ENCODE measurements around the gene CTRB1. TPM values are rescaled to one million over a fixed set of nuclear protein-coding genes. Genes with fewer than 3 reads are reported as not detected.
A peak's percentile ranks its signal among the peaks of the same experiment; 100 is the strongest.

The CTRB1 gene
- total and polyA plus RNA-seq, 2 of the 13 experiments (the other 11 are each of a cell fraction or from before 2014, with no cell fraction given), result not detected

DNA sequence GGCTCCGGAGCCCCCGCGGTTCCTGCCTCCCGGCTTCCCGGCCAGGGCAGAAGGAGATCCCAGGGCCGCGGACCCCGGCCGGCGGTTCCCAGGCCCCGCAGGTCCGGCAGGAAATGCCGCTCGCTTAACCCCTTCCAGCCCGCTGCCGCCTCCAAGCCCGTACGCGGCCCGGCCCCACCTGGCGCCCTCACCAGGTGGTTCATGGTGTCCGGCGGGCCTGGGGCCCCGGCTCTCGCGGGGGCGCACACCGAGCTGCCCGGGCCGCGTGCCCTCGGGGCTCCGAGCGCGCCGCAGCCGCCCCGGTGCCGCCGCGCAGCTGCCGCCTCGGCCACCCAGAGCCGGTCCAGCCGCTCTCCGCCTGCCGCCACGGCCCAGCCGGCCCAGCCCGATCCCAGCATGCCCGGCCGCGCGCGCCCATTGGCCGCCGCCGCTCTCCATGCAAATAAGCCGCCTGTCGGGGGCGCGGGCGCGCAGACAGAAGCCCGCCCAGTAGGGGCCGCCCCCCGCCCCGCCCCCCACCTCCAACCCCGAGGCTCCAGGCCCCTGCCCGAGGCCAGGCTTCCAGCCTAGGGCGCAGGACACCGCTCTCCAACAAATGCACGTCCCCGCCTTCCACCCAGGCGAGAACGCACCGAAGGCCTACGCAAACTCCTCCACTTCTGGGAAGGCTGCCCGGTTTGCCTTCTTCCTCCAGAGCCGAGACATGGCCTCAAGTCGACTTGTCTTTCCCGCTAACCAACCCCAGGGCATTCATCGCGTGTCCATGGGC lies 32.7 kb downstream of the CTRB1 start, which contains the start of gene BCAR1 (continued):
- TF ChIP-seq DPF2 (CRISPR knock-in tag; IDR thresholded peaks at IDR 0.05; ENCODE audit: borderline replicate concordance, low read depth) (no peak), ZNF253 (CRISPR knock-in tag; IDR thresholded peaks at IDR 0.05; ENCODE audit: borderline replicate concordance) (no peak), ZNF777 (CRISPR knock-in tag; IDR thresholded peaks at IDR 0.05) (peak; percentile 78; the same call in 1 of the 2 replicates), NFATC3 (CRISPR knock-in tag; IDR thresholded peaks at IDR 0.05) (no peak), ZFP37 (CRISPR knock-in tag; IDR thresholded peaks at IDR 0.05; ENCODE audit: borderline replicate concordance) (0 out of 2 replicates have a peak, but pooled peaks have one; percentile 15), ZNF263 (CRISPR knock-in tag; IDR thresholded peaks at IDR 0.05) (no peak), ZNF230 (CRISPR knock-in tag; IDR thresholded peaks at IDR 0.05) (0 out of 2 replicates have a peak, but pooled peaks have one; percentile 11), HOXA7 (CRISPR knock-in tag; IDR thresholded peaks at IDR 0.05) (no peak), ZNF367 (CRISPR knock-in tag; IDR thresholded peaks at IDR 0.05; ENCODE audit: borderline replicate concordance) (no peak), ZNF75D (CRISPR knock-in tag; IDR thresholded peaks at IDR 0.05; ENCODE audit: borderline replicate concordance) (no peak), ISL2 (CRISPR knock-in tag; IDR thresholded peaks at IDR 0.05) (no peak; the same call in none of the 2 replicates), REPIN1 (CRISPR knock-in tag; IDR thresholded peaks at IDR 0.05; ENCODE audit: borderline replicate concordance, low read depth) (no peak), RBM39 (IDR thresholded peaks at IDR 0.05; ENCODE audit: low read depth, low read length, poor library complexity, severe bottlenecking) (no peak), ZNF3 (CRISPR knock-in tag; IDR thresholded peaks at IDR 0.05) (no peak), ZNF670 (CRISPR knock-in tag; IDR thresholded peaks at IDR 0.05; ENCODE audit: borderline replicate concordance) (no peak), HMG20B (CRISPR knock-in tag; conservative IDR thresholded peaks at IDR 0.05) (no peak), MAZ (IDR thresholded peaks at IDR 0.05; ENCODE audit: borderline replicate concordance, low read depth, low read length) (peak; percentile 69), MAZ (CRISPR knock-in tag; IDR thresholded peaks at IDR 0.05; ENCODE audit: low read depth) (no peak; the same call in 1 of the 2 replicates), ATF7-NPFF (CRISPR knock-in tag; IDR thresholded peaks at IDR 0.05; ENCODE audit: low read depth) (peak; percentile 22; the same call in 1 of the 2 replicates)
- TF ChIP-seq, protein P1, sequence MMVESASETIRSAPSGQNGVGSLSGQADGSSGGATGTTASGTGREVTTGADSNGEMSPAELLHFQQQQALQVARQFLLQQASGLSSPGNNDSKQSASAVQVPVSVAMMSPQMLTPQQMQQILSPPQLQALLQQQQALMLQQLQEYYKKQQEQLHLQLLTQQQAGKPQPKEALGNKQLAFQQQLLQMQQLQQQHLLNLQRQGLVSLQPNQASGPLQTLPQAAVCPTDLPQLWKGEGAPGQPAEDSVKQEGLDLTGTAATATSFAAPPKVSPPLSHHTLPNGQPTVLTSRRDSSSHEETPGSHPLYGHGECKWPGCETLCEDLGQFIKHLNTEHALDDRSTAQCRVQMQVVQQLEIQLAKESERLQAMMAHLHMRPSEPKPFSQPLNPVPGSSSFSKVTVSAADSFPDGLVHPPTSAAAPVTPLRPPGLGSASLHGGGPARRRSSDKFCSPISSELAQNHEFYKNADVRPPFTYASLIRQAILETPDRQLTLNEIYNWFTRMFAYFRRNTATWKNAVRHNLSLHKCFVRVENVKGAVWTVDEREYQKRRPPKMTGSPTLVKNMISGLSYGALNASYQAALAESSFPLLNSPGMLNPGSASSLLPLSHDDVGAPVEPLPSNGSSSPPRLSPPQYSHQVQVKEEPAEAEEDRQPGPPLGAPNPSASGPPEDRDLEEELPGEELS (CRISPR knock-in tag; IDR thresholded peaks at IDR 0.05), result no peak
- TF ChIP-seq, protein P2, sequence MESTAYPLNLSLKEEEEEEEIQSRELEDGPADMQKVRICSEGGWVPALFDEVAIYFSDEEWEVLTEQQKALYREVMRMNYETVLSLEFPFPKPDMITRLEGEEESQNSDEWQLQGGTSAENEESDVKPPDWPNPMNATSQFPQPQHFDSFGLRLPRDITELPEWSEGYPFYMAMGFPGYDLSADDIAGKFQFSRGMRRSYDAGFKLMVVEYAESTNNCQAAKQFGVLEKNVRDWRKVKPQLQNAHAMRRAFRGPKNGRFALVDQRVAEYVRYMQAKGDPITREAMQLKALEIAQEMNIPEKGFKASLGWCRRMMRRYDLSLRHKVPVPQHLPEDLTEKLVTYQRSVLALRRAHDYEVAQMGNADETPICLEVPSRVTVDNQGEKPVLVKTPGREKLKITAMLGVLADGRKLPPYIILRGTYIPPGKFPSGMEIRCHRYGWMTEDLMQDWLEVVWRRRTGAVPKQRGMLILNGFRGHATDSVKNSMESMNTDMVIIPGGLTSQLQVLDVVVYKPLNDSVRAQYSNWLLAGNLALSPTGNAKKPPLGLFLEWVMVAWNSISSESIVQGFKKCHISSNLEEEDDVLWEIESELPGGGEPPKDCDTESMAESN (CRISPR knock-in tag; conservative IDR thresholded peaks at IDR 0.05), result peak; percentile 23; the same call in 1 of the 2 replicates
- TF ChIP-seq, protein P3, sequence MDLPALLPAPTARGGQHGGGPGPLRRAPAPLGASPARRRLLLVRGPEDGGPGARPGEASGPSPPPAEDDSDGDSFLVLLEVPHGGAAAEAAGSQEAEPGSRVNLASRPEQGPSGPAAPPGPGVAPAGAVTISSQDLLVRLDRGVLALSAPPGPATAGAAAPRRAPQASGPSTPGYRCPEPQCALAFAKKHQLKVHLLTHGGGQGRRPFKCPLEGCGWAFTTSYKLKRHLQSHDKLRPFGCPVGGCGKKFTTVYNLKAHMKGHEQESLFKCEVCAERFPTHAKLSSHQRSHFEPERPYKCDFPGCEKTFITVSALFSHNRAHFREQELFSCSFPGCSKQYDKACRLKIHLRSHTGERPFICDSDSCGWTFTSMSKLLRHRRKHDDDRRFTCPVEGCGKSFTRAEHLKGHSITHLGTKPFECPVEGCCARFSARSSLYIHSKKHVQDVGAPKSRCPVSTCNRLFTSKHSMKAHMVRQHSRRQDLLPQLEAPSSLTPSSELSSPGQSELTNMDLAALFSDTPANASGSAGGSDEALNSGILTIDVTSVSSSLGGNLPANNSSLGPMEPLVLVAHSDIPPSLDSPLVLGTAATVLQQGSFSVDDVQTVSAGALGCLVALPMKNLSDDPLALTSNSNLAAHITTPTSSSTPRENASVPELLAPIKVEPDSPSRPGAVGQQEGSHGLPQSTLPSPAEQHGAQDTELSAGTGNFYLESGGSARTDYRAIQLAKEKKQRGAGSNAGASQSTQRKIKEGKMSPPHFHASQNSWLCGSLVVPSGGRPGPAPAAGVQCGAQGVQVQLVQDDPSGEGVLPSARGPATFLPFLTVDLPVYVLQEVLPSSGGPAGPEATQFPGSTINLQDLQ (CRISPR knock-in tag; IDR thresholded peaks at IDR 0.05), result no peak
